ENCODE measurements around the gene BCAR1.

Gene BCAR1

DNA sequence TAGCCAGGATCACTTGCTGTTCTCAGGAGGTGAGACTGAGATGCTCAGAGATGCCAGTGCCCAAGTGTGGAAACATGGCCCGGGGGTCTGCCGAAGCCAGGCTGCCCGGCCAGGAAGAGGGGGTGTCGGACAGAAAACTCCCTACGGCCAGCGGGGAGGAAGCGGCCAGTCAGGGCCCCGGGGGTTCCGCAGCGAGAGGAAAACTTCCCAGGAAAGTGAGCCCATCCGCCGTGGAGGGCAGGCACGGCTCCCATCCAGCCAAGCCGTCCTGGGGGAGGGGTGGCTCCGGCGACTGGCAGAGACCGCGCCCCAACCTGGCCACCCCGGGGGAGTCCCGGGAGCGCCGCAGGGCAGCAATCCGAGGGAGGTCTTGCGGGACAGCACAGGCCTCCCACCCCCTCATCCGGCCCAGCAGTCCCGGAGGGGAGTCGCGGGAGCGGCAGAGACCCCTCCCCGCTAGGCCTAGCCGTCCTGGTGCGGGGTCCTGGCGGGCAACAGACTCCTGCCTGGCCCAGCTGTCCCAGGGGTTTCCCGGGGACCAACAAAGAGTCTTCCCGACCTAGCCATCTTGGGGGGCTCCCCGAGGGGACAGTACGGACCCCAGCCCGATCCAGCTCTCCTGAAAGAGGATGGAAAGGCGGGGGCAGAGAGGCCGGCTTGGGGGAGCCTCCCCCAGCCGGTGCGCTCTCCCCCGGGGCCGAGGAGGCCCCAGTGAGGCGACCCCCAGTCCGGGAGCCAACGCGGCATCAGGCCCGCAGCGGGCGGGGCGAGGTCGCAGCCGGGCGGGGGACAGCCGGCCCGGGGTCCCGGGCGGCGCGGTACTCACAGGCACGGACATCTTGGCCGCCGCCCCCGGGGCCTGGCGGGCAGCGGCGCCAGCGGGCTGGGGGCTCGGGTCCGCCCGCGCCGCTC, 13.8 kb upstream of the BCAR1 start:
- peak overlapping the region; percentile 95 for H3K4me3 ChIP-seq (ENCODE audit: low read depth, low read length)
- TF ChIP-seq, protein P1, sequence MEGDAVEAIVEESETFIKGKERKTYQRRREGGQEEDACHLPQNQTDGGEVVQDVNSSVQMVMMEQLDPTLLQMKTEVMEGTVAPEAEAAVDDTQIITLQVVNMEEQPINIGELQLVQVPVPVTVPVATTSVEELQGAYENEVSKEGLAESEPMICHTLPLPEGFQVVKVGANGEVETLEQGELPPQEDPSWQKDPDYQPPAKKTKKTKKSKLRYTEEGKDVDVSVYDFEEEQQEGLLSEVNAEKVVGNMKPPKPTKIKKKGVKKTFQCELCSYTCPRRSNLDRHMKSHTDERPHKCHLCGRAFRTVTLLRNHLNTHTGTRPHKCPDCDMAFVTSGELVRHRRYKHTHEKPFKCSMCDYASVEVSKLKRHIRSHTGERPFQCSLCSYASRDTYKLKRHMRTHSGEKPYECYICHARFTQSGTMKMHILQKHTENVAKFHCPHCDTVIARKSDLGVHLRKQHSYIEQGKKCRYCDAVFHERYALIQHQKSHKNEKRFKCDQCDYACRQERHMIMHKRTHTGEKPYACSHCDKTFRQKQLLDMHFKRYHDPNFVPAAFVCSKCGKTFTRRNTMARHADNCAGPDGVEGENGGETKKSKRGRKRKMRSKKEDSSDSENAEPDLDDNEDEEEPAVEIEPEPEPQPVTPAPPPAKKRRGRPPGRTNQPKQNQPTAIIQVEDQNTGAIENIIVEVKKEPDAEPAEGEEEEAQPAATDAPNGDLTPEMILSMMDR (IDR thresholded peaks at IDR 0.05; ENCODE audit: low read depth, low read length): no peak
- DNase-seq (ENCODE audit: low read depth, low spot score): no peak
- in situ Hi-C loops (cut with HindIII; ENCODE audit: low sequenced_read_pairs): no loop called here

DNA sequence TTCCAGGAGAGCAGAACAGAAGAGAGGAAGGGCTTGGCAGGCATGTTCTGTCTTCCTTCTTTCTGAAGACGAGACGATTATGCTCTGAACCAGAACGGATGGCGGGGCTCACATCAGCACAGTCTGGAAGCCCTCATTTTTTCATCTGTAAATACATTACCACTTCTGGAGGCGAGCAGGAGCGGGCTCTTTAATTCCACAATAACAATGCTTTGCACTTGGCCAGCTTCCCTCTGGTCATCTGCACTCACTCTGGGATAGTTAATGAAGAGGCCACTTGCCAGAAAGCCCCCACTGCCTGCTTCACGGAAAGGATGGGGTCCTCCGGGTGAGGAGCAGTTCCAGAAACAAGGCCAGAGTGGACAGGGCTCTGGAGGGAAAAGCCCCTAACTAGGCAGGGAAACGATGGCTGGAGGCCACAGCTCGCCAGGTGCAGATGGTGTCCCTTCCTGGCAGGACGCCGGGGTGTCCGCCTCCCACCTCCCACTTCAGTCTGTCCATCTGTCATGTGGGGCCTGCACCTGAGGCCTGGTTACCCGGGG, 13.1 kb upstream of the BCAR1 start:
- TF ChIP-seq, protein P1 (IDR thresholded peaks at IDR 0.05; ENCODE audit: low read depth, low read length): no peak
- DNase-seq (ENCODE audit: low read depth, low spot score): peak; percentile 46
- in situ Hi-C loops (cut with HindIII; ENCODE audit: low sequenced_read_pairs): no loop called here
- H3K4me3 ChIP-seq (ENCODE audit: low read depth, low read length): peak overlapping the region; percentile 95

DNA sequence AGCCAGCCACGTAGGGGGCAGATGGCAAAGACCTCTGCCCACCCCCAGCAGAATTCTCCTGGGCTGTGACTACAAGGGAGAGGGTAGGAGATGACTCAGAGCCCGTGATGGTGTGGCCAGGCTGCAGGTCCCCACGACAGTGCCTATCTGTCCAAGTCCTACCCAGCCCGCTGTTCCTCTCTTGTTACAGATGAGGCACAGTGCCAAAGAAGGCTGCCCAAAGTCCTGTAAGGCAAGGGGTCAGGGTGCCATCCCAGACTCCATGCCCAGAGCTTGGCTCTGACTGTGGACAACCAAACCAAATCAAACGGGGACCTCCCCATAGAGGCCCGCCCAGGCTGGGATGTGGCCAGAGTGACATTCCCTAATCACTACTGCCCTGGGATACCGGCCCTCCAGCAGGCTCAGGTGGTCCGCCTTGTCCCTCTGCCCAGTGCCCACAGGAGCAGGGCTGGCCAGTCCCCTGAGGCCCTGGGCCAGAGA, 12.6 kb upstream of the BCAR1 start:
- no peak for DNase-seq (ENCODE audit: low read depth, low spot score)
- TF ChIP-seq, protein P1 (IDR thresholded peaks at IDR 0.05; ENCODE audit: low read depth, low read length): no peak
- H3K4me3 ChIP-seq (ENCODE audit: low read depth, low read length): peak overlapping the region; percentile 95
- in situ Hi-C loops (cut with HindIII; ENCODE audit: low sequenced_read_pairs): no loop called here

DNA sequence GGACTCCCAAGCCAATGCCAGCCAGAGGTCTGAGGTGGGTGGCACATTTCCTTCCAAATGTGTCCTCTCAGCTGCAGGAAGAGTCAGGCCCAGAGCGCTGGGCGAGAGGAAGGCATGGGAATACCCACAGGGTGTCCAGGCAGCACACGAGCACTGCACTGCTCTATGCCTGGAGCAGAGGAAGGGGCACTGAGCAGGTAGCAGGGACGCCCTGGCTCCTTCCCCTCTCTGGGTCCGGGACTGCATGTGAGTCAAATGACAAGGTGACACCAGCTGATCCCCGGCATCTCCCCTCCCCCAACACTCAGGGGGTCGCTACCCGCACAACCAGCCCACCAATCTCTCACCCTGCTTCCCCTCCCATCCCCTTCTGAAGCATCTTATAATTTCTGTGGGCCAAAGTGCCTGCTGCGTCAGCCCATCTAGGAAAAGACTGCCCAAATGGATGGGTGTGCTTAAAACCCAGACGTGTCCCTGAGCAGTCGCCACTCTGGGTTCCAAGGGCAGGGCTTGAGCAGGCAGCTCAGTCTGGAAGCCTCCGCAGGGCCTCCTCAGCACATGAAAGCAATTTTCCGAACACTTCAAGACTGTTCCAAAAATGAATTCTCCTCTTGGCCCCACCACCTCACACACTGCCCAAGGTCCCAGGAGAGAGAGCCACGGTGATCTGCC, 12.0 kb upstream of the BCAR1 start:
- in situ Hi-C loops (cut with HindIII; ENCODE audit: low sequenced_read_pairs): no loop called here
- TF ChIP-seq, protein P1 (IDR thresholded peaks at IDR 0.05; ENCODE audit: low read depth, low read length): no peak
- no peak for DNase-seq (ENCODE audit: low read depth, low spot score)
- peak overlapping the region; percentile 95 for H3K4me3 ChIP-seq (ENCODE audit: low read depth, low read length)

DNA sequence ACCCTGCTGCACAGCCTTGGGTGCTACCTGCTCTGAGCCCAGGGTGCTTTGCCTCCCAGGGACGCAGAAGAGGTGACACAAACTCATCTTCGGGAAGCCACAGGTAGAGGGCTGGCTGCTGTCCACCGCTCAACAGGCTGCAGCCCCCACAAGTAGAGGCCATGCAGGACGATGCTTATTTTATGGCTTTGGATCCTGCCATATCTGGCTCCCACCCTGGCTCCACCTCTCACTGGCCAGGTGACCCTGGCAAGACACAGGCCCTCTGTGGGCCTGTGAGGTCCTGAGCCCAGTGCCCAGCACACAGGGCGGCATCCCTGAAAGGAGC, 11.3 kb upstream of the BCAR1 start:
- TF ChIP-seq, protein P1 (IDR thresholded peaks at IDR 0.05; ENCODE audit: low read depth, low read length): no peak
- no peak for DNase-seq (ENCODE audit: low read depth, low spot score)
- in situ Hi-C loops (cut with HindIII; ENCODE audit: low sequenced_read_pairs): no loop called here
- H3K4me3 ChIP-seq (ENCODE audit: low read depth, low read length): no peak overlapping the region

DNA sequence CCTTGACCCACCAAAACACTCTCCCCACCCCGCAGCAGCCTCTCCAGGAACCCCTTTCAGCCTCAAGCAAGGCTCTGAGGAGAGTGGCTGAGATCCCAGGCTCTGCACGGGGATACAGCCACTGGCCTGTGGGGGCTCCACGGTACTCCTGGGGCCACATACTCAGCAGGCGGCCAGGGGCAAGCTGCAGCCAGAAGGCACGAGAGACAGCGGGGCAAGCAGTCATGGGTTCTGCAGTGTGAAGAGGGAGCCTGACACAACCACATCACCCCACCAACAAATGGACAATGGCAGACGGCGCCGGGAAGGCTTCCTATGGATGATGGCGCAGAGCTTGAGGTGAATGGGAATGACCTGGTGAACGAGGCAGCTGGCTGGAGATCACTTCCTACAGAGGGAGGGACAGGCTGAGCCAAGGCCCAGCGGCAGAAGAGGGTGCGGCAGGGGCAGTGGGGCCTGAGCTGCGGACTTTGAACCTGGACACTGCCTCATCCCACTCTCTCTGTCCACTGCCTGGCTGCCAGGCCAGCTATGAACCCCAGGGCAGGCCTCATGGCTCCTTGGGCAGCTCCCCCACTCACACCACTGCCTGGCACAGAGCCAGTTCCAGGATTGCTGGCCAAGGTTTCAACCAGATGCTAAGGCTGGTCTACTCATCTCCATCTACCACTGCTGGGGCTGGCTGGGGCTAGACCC, 10.8 kb upstream of the BCAR1 start:
- in situ Hi-C loops (cut with HindIII; ENCODE audit: low sequenced_read_pairs): no loop called here
- no peak for DNase-seq (ENCODE audit: low read depth, low spot score)
- no peak overlapping the region for H3K4me3 ChIP-seq (ENCODE audit: low read depth, low read length)
- TF ChIP-seq, protein P1 (IDR thresholded peaks at IDR 0.05; ENCODE audit: low read depth, low read length): no peak

Measured in astrocyte of the spinal cord (primary cell).